AG04450 (cell line): ENCODE results near the gene HBM. TPM values are rescaled to one million over a fixed set of nuclear protein-coding genes. Genes with fewer than 3 reads are reported as not detected.
"Not testable (repeated sequence)": the region's sequence is repeated elsewhere in the genome, so short reads cannot be mapped to it uniquely, and the experiment has no call there.

Source experiments
- CTCF ChIA-PET: fragments of 300-600, 350-600 bp; formaldehyde crosslinking; extraction: SDS; loops from one replicate; lab custom pipeline; 2022; ENCODE audit warnings: antibody characterized with exemption, inconsistent platforms; lab: Charles Lee
- POLR2A ChIA-PET: fragments of 350-600 bp; formaldehyde crosslinking; extraction: SDS; loops from one replicate; lab custom pipeline; 2021; ENCODE audit warnings: antibody characterized with exemption, inconsistent platforms; lab: Yijun Ruan, JAX
- DNase-seq: peaks from one replicate; pipeline ENCODE4 v3.0.0-alpha.2; 2011; ENCODE audit warnings: low read depth, low spot score
- H3K27ac ChIP-seq: one replicate; pipeline ENCODE4 v1.5.1; 2012; ENCODE audit warnings: low read depth, low read length, control low read depth
- H3K27me3 ChIP-seq: one replicate; pipeline ENCODE4 v1.6.0; 2012; ENCODE audit warnings: low read length; ENCODE audit not compliant: control insufficient read depth, insufficient read depth
- H3K4me3 ChIP-seq: 2 replicates; pipeline ENCODE4 v1.5.1; 2011; ENCODE audit warnings: mild to moderate bottlenecking, low read depth, low read length, control low read depth
- H3K9me3 ChIP-seq: 2 replicates; pipeline ENCODE4 v1.5.1; 2012; ENCODE audit warnings: low read length; ENCODE audit not compliant: control insufficient read depth, insufficient read depth
- polyA plus RNA-seq: library from polyadenylated mRNA; depleted of rRNA; stranded (reverse); fragments of >200 nt; gene quantifications from 2 replicates; pipeline ENCODE4 v1.2.3, GENCODE V29; 2011
- TF ChIP-seq, protein P1 (sequence below): IDR thresholded peaks from 2 replicates; pipeline ENCODE4 v1.5.1; 2011; ENCODE audit warnings: low read depth, low read length, control low read depth, inconsistent platforms

Gene HBM
- polyA plus RNA-seq, 1 experiment = not detected

DNA sequence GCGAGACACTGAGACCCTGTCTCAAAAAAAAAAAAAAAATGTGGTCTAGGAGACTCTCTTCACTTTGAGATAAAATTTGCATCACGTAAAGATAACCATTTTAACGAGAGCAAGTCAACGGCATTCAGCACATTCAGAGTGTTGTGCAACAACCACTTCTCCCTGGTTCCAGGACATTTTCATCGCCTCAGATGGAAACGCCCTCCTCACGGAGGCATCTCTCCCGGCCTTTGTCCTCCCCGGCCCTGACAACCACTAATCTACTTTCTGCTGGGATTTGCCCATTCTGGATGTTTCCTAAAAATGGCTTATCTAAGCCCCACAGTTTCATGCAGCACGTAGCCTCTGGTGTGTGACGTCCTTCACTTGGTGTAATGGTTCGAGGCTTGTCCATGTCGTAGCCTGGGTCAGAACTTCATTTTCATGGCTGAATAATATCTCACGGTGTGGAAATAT lies 21.0 kb upstream of the HBM start:
- ChIA-PET POLR2A (no interaction called here), CTCF (no interaction called here)
- Histone ChIP-seq H3K9me3 (no peaks in the 10 kb centered on the region), H3K27ac (no peak overlapping the region), H3K4me3 (no peak overlapping the region), H3K27me3 (no peaks in the 10 kb centered on the region)
- DNase-seq = no peak
- TF ChIP-seq, protein P1, sequence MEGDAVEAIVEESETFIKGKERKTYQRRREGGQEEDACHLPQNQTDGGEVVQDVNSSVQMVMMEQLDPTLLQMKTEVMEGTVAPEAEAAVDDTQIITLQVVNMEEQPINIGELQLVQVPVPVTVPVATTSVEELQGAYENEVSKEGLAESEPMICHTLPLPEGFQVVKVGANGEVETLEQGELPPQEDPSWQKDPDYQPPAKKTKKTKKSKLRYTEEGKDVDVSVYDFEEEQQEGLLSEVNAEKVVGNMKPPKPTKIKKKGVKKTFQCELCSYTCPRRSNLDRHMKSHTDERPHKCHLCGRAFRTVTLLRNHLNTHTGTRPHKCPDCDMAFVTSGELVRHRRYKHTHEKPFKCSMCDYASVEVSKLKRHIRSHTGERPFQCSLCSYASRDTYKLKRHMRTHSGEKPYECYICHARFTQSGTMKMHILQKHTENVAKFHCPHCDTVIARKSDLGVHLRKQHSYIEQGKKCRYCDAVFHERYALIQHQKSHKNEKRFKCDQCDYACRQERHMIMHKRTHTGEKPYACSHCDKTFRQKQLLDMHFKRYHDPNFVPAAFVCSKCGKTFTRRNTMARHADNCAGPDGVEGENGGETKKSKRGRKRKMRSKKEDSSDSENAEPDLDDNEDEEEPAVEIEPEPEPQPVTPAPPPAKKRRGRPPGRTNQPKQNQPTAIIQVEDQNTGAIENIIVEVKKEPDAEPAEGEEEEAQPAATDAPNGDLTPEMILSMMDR = no peak

DNA sequence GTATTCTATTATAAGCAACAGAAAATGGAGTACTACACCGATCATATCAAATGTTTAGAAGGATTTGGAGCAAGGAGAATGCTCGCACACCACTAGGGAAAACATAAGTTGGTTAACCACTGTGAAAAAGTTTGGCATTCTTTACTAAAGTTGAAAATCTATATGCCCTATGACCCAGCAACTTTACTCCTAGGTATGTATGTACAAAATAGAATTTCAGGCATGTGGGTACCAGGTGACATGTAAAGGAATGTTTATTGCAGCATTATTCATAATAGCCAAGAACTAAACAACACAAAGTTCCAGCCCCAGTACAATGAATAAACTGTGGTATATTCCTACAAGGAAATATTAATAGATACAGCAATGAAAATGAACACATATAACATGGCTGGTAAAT lies 19.1 kb upstream of the HBM start:
- CTCF ChIA-PET = no interaction called here
- POLR2A ChIA-PET = no interaction called here
- Histone ChIP-seq H3K27ac (no peak overlapping the region), H3K4me3 (no peak overlapping the region), H3K9me3 (no peaks in the 10 kb centered on the region), H3K27me3 (no peaks in the 10 kb centered on the region)
- TF ChIP-seq, protein P1 = no peak
- no peak for DNase-seq

DNA sequence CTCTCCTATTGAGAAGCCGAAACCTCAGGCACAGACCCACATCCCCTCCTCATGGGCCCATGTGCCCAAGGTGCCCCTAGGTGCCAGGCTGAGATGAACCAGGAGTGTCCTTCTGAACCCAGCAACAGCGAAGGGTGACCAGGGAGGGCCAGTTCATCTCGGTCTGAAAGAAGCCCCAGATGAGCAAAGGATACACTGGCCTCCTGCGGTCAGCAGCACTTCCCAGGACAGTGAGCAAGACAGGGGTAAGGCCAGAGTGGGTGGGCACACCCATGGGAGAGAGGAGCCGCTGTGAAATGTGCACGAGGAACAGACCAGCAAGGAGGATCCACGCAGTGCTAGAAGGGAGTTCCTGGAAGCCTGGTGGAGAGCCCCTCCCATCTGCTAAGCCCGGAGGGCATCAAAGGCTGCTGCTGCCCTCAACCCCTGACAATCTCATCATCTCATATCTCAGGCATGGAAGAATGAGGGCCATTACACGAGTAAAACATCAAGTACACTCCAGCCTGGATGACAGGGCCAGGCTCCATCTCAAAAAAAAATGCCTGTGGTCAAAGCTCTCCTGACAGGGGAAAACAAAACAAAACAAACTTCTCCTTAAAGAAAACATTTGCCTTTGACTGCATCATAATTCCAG lies 16.6 kb upstream of the HBM start:
- ChIA-PET POLR2A (no interaction called here), CTCF (interaction anchor here (1.4 kb wide), 1 partner anchor 42 kb away, joined by 6 read pairs; no protein-coding TSS in a partner anchor)
- Histone ChIP-seq H3K4me3 (no peak overlapping the region), H3K27me3 (no peaks in the 10 kb centered on the region), H3K27ac (peak overlapping the region; percentile 11), H3K9me3 (no peaks in the 10 kb centered on the region)
- TF ChIP-seq, protein P1 = no peak
- DNase-seq = peak; percentile 11

DNA sequence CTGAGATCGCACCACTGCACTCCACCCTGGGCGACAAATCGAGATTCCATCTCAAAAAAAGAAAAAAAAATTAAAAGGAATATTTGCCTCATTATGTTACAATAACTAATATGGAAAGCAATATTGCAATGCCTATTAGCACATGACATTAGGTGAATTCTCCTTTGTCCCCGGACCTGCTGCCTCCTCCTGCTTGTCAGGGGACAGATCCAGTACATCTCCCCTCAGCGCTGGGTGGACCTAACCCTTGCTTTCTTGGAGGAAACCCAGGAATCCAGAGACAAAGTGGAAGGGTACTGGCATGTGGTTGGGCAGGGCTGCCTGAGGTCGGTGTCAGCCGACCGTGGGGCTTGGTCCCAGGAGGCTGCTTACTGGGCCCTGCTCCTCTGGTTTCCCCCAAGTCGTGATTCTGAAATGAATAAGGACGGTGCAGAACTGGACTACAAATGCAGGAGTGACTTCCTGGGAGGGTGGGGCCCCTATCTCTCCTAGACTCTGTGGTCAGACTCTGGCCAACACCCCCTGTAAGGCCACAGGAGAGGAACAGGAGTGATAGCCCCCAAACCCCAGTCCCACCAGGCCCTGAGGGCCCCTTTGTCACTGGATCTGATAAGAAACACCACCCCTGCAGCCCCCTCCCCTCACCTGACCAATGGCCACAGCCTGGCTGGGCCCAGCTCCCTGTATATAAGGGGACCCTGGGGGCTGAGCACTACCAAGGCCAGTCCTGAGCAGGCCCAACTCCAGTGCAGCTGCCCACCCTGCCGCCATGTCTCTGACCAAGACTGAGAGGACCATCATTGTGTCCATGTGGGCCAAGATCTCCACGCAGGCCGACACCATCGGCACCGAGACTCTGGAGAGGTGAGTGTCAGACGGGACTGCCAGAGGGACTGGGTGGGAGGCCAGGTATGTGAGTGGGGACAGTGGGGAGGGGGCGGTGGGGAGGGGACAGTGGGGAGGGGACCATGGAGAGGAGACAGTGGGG lies 13.3 kb upstream of the HBM start, which contains the start of gene HBZ:
HBZ (plus strand) TSS at position 504 of the 988 bp plus-strand sequence; CDS start at position 770, 266 bp downstream.
- peaks cover 4% of the 10 kb centered on the region; the same call in 1 of the 2 replicates for H3K9me3 ChIP-seq
- H3K4me3 ChIP-seq = no peak within 1 kb of the TSS
- no peak for DNase-seq
- ChIA-PET CTCF (no interaction called here), POLR2A (no interaction called here)
- no peak within 1 kb of the TSS for H3K27ac ChIP-seq
- TF ChIP-seq, protein P1 = no peak
- peaks cover 3% of the 10 kb centered on the region for H3K27me3 ChIP-seq

DNA sequence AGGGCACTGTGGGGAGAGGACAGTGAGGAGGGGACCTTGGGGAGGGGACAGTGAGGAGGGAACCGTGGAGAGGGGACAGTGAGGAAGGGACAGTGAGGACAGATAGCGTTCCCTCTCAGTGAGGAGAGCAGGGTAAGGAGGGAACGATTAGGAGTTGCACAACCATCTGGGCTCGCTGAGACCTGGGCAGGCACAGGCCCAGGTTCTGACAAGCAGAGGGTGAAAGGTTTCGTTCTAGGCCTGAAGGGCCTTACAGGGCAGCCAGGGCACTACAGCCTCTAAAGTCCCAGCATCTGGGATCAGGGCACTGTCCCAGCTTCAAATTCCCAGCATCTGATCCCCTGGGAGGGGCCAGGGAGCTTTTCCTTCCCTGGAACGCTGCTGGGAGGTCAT lies 12.7 kb upstream of the HBM start:
- POLR2A ChIA-PET, CTCF ChIA-PET, DNase-seq, H3K27ac ChIP-seq, H3K27me3 ChIP-seq, H3K9me3 ChIP-seq, H3K4me3 ChIP-seq: not testable (repeated sequence)

DNA sequence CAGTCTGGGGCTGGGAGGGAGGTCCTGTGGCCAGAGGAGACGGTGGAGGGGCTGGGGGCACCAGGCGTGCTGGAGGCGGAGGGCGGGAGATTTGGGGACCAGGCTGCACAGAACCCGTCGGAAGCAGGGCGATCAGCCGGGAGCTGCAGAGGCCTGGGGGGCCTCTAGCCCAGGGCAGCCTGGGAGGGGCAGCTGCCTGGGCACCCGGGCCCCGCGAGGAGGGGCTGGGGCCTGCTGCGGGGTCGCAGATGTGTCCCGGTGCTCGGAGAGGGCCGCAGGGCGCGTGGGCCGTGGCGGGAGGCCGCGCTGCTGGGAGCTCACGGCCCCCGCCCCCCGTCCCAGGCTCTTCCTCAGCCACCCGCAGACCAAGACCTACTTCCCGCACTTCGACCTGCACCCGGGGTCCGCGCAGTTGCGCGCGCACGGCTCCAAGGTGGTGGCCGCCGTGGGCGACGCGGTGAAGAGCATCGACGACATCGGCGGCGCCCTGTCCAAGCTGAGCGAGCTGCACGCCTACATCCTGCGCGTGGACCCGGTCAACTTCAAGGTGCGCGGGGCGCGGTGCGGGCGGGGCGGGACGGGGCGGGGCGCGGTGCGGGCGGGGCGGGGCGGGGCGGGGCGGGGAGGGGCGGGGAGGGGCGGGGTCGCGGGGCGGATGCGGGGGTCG lies 12.1 kb upstream of the HBM start:
- CTCF ChIA-PET = interaction anchor here (1.0 kb wide), 1 partner anchor 47 kb away, joined by 5 read pairs; no protein-coding TSS in a partner anchor
- not testable (repeated sequence) for DNase-seq

More for the DNA sequence above, 12.1 kb upstream of the HBM start:
- H3K27ac ChIP-seq, H3K27me3 ChIP-seq, POLR2A ChIA-PET, H3K4me3 ChIP-seq, H3K9me3 ChIP-seq: not testable (repeated sequence)
